Measurements from ENCODE around the gene CAMK2A. TPM values are rescaled to one million over a fixed set of nuclear protein-coding genes. Genes with fewer than 3 reads are reported as not detected.
A peak's percentile ranks its signal among the peaks of the same experiment; 100 is the strongest.

CAMK2A gene
- total and polyA plus RNA-seq, 2 experiments from 2014 or later = 0.18 TPM; not detected in 1

DNA sequence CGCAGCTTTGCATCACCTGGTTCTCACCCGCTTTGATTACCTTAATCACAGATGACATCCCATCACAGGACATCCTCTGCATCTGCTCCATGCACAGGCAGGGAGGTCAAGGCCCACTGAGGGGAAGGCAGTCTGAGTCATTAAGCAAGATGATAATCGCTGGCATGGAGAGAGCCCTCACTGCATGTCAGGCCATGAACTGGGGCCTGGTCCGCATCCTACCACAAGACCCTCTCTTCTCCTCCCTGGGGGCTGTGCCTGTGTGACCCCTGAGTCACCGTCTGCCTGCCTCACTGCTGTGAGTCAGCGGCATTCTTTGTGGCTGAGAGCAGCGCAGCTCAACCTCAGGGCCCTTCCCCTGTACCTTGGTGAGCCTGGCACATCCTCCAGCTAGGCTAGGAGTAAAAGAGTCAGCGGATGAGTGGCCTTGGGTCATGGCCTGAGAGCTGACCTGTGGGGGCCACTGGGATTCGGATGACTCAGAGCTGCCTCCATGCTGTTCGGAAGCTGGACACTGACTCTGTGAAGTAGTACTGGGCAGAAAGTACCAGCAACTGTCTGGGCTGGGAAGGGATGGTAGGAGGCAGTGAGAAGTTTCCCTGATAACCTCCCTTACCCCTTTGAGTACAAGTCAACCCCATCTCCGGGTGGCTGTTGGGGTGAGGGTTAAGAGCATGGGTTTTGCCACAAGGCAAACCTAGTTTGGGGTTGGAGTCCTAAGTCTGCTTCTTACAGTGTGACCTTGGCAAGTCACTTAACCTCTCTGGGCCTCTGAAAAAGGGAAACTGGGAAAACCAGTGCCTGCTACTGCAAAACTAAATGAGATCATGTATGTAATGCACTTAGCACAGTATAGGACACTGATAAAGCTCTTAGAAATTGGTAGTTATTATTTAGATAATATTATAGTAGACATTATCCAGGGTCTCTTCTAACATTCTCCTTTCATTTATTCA, 27.8 kb upstream of the CAMK2A start:
- Histone ChIP-seq H3F3A (replicated peaks; ENCODE audit: low read depth) (no peaks in the 10 kb centered on the region), H3K27me3 (ENCODE audit: insufficient read depth) (no peaks in the 10 kb centered on the region), H3K36me3 (ENCODE audit: insufficient read depth) (no peaks in the 10 kb centered on the region), H2AFZ (no peak overlapping the region), H3K79me2 (replicated peaks; ENCODE audit: insufficient read depth) (no peaks in the 10 kb centered on the region), H3K4me1 (ENCODE audit: insufficient read depth) (no peaks in the 10 kb centered on the region), H4K20me1 (replicated peaks; ENCODE audit: insufficient read depth) (no peaks in the 10 kb centered on the region), H3K27ac (ENCODE audit: low read depth) (no peak overlapping the region), H3K4me3 (no peak overlapping the region), H3K4me2 (no peak overlapping the region), H3K9me2 (ENCODE audit: insufficient read depth) (no peaks in the 10 kb centered on the region)
- no peaks in the 10 kb centered on the region for H3K9me3 Mint-ChIP-seq
- TF ChIP-seq ZNF114 (CRISPR knock-in tag; IDR thresholded peaks at IDR 0.05) (no peak), STAT1 (IDR thresholded peaks at IDR 0.05; ENCODE audit: unreplicated experiment) (no peak), NANOG (IDR thresholded peaks at IDR 0.05; ENCODE audit: borderline replicate concordance) (no peak), EZH2phosphoT487 (IDR thresholded peaks at IDR 0.05; ENCODE audit: unreplicated experiment) (no peak), JUNB (IDR thresholded peaks at IDR 0.05; ENCODE audit: unreplicated experiment) (no peak), EZH2 (IDR thresholded peaks at IDR 0.05; ENCODE audit: low read depth, unreplicated experiment) (no peak), POLR2AphosphoS5 (IDR thresholded peaks at IDR 0.05; ENCODE audit: low read depth) (no peak), ZNF331 (CRISPR knock-in tag; IDR thresholded peaks at IDR 0.05; ENCODE audit: low read depth) (no peak), CREB1 (CRISPR knock-in tag; IDR thresholded peaks at IDR 0.05; ENCODE audit: low read depth) (no peak)
- TF ChIP-seq, protein P1, sequence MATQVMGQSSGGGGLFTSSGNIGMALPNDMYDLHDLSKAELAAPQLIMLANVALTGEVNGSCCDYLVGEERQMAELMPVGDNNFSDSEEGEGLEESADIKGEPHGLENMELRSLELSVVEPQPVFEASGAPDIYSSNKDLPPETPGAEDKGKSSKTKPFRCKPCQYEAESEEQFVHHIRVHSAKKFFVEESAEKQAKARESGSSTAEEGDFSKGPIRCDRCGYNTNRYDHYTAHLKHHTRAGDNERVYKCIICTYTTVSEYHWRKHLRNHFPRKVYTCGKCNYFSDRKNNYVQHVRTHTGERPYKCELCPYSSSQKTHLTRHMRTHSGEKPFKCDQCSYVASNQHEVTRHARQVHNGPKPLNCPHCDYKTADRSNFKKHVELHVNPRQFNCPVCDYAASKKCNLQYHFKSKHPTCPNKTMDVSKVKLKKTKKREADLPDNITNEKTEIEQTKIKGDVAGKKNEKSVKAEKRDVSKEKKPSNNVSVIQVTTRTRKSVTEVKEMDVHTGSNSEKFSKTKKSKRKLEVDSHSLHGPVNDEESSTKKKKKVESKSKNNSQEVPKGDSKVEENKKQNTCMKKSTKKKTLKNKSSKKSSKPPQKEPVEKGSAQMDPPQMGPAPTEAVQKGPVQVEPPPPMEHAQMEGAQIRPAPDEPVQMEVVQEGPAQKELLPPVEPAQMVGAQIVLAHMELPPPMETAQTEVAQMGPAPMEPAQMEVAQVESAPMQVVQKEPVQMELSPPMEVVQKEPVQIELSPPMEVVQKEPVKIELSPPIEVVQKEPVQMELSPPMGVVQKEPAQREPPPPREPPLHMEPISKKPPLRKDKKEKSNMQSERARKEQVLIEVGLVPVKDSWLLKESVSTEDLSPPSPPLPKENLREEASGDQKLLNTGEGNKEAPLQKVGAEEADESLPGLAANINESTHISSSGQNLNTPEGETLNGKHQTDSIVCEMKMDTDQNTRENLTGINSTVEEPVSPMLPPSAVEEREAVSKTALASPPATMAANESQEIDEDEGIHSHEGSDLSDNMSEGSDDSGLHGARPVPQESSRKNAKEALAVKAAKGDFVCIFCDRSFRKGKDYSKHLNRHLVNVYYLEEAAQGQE (IDR thresholded peaks at IDR 0.05; ENCODE audit: unreplicated experiment) = no peak
- TF ChIP-seq, protein P2, sequence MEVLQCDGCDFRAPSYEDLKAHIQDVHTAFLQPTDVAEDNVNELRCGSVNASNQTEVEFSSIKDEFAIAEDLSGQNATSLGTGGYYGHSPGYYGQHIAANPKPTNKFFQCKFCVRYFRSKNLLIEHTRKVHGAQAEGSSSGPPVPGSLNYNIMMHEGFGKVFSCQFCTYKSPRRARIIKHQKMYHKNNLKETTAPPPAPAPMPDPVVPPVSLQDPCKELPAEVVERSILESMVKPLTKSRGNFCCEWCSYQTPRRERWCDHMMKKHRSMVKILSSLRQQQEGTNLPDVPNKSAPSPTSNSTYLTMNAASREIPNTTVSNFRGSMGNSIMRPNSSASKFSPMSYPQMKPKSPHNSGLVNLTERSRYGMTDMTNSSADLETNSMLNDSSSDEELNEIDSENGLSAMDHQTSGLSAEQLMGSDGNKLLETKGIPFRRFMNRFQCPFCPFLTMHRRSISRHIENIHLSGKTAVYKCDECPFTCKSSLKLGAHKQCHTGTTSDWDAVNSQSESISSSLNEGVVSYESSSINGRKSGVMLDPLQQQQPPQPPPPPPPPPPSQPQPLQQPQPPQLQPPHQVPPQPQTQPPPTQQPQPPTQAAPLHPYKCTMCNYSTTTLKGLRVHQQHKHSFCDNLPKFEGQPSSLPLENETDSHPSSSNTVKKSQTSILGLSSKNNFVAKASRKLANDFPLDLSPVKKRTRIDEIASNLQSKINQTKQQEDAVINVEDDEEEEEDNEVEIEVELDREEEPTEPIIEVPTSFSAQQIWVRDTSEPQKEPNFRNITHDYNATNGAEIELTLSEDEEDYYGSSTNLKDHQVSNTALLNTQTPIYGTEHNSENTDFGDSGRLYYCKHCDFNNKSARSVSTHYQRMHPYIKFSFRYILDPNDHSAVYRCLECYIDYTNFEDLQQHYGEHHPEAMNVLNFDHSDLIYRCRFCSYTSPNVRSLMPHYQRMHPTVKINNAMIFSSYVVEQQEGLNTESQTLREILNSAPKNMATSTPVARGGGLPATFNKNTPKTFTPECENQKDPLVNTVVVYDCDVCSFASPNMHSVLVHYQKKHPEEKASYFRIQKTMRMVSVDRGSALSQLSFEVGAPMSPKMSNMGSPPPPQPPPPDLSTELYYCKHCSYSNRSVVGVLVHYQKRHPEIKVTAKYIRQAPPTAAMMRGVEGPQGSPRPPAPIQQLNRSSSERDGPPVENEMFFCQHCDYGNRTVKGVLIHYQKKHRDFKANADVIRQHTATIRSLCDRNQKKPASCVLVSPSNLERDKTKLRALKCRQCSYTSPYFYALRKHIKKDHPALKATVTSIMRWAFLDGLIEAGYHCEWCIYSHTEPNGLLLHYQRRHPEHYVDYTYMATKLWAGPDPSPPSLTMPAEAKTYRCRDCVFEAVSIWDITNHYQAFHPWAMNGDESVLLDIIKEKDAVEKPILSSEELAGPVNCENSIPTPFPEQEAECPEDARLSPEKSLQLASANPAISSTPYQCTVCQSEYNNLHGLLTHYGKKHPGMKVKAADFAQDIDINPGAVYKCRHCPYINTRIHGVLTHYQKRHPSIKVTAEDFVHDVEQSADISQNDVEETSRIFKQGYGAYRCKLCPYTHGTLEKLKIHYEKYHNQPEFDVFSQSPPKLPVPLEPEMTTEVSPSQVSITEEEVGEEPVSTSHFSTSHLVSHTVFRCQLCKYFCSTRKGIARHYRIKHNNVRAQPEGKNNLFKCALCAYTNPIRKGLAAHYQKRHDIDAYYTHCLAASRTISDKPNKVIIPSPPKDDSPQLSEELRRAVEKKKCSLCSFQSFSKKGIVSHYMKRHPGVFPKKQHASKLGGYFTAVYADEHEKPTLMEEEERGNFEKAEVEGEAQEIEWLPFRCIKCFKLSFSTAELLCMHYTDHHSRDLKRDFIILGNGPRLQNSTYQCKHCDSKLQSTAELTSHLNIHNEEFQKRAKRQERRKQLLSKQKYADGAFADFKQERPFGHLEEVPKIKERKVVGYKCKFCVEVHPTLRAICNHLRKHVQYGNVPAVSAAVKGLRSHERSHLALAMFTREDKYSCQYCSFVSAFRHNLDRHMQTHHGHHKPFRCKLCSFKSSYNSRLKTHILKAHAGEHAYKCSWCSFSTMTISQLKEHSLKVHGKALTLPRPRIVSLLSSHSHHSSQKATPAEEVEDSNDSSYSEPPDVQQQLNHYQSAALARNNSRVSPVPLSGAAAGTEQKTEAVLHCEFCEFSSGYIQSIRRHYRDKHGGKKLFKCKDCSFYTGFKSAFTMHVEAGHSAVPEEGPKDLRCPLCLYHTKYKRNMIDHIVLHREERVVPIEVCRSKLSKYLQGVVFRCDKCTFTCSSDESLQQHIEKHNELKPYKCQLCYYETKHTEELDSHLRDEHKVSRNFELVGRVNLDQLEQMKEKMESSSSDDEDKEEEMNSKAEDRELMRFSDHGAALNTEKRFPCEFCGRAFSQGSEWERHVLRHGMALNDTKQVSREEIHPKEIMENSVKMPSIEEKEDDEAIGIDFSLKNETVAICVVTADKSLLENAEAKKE (CRISPR knock-in tag; IDR thresholded peaks at IDR 0.05) = no peak
- TF ChIP-seq, protein P3, sequence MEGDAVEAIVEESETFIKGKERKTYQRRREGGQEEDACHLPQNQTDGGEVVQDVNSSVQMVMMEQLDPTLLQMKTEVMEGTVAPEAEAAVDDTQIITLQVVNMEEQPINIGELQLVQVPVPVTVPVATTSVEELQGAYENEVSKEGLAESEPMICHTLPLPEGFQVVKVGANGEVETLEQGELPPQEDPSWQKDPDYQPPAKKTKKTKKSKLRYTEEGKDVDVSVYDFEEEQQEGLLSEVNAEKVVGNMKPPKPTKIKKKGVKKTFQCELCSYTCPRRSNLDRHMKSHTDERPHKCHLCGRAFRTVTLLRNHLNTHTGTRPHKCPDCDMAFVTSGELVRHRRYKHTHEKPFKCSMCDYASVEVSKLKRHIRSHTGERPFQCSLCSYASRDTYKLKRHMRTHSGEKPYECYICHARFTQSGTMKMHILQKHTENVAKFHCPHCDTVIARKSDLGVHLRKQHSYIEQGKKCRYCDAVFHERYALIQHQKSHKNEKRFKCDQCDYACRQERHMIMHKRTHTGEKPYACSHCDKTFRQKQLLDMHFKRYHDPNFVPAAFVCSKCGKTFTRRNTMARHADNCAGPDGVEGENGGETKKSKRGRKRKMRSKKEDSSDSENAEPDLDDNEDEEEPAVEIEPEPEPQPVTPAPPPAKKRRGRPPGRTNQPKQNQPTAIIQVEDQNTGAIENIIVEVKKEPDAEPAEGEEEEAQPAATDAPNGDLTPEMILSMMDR (conservative IDR thresholded peaks at IDR 0.05; ENCODE audit: low read depth in 2 of 2) = no peak
- TF ChIP-seq, protein P4, sequence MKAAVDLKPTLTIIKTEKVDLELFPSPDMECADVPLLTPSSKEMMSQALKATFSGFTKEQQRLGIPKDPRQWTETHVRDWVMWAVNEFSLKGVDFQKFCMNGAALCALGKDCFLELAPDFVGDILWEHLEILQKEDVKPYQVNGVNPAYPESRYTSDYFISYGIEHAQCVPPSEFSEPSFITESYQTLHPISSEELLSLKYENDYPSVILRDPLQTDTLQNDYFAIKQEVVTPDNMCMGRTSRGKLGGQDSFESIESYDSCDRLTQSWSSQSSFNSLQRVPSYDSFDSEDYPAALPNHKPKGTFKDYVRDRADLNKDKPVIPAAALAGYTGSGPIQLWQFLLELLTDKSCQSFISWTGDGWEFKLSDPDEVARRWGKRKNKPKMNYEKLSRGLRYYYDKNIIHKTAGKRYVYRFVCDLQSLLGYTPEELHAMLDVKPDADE (IDR thresholded peaks at IDR 0.05) = no peak
- peaks cover 7% of the 10 kb centered on the region for H3K27me3 Mint-ChIP-seq (ENCODE audit: insufficient read depth, low read depth, poor library complexity)
- H3K4me1 Mint-ChIP-seq = peaks cover 11% of the 10 kb centered on the region
- H3K27ac Mint-ChIP-seq = no peak overlapping the region
- DNase-seq (ENCODE audit: low spot score) = peak; percentile 9
- no peaks in the 10 kb centered on the region for H3K36me3 Mint-ChIP-seq (ENCODE audit: low read depth)
- ATAC-seq = peak; percentile 57
- no peak overlapping the region for H3K4me3 Mint-ChIP-seq
